Natural killer cell (primary cell): ENCODE measurements around the gene NR6A1. TPM values are rescaled to one million over a fixed set of nuclear protein-coding genes. Genes with fewer than 3 reads are reported as not detected.

Experiments
- ATAC-seq, 3 donors: fragments of 150-1000 bp in 2 of 3; fragments of 200-7000 bp in 1 of 3; cut with Tn5 transposase; 1 replicate in 1 of 3; 2 replicates in 2 of 3; pipeline ENCODE4 v1.10.0; 2021; ENCODE audit warnings: mild to moderate bottlenecking in 2 of 3, moderate library complexity in 2 of 3
- DNase-seq, 2 donors: peaks; one replicate each; pipeline versions ENCODE4 v3.0.0 to v3.0.0-alpha.2; 2013 to 2021; ENCODE audit warnings: mixed read lengths in 1 of 2
- H3K27ac ChIP-seq: one replicate; pipeline ENCODE4 v1.5.1; 2013; ENCODE audit warnings: mild to moderate bottlenecking, low read length
- H3K27me3 ChIP-seq: one replicate; pipeline ENCODE4 v1.6.1; 2013; ENCODE audit warnings: low read length; ENCODE audit not compliant: control insufficient read depth, insufficient read depth
- H3K36me3 ChIP-seq: one replicate; pipeline ENCODE4 v1.6.1; 2013; ENCODE audit warnings: low read length; ENCODE audit not compliant: control insufficient read depth, insufficient read depth
- H3K4me1 ChIP-seq: one replicate; pipeline ENCODE4 v1.6.1; 2013; ENCODE audit warnings: low read length; ENCODE audit not compliant: control insufficient read depth, insufficient read depth
- H3K4me3 ChIP-seq: one replicate; pipeline ENCODE4 v1.5.1; 2013; ENCODE audit warnings: low read length
- H3K9me3 ChIP-seq: one replicate; pipeline ENCODE4 v1.6.1; 2013; ENCODE audit warnings: low read length; ENCODE audit not compliant: control insufficient read depth, insufficient read depth
- H3K27ac Mint-ChIP-seq, 2 donors: one replicate each; pipeline ENCODE4 v1.8.0; 2022; ENCODE audit warnings: mild to moderate bottlenecking in 2 of 2, mixed read lengths in 2 of 2, moderate library complexity in 1 of 2
- H3K27me3 Mint-ChIP-seq, 2 donors: one replicate each; pipeline ENCODE4 v1.8.0; 2022; ENCODE audit warnings: low read depth in 2 of 2, mixed read lengths in 2 of 2
- H3K36me3 Mint-ChIP-seq: one replicate; pipeline ENCODE4 v1.8.0; 2022; ENCODE audit warnings: mixed read lengths
- H3K4me1 Mint-ChIP-seq, 2 donors: one replicate each; pipeline ENCODE4 v1.8.0; 2022; ENCODE audit warnings: mixed read lengths in 2 of 2
- H3K4me3 Mint-ChIP-seq: one replicate; pipeline ENCODE4 v1.8.0; 2022; ENCODE audit warnings: mild to moderate bottlenecking, moderate library complexity, mixed read lengths
- H3K9me3 Mint-ChIP-seq, 2 donors: one replicate each; pipeline ENCODE4 v1.8.0; 2022; ENCODE audit warnings: mixed read lengths in 2 of 2
- WGBS: methylation state at CpG from one replicate; pipeline ENCODE4 v1.1.7; 2013; ENCODE audit warnings: missing lambda C conversion rate; ENCODE audit not compliant: insufficient coverage; 5-methylcytosine and 5-hydroxymethylcytosine counted together
- intact Hi-C: fragments of 100-400 bp; cut with micrococcal nuclease; formaldehyde crosslinking; loops from one replicate; pipeline ENCODE4 v1.14.2; 2022
- total RNA-seq, 4 donors: library from RNA; stranded (reverse); fragments of 120-200 nt in 1 of 4; gene quantifications; one replicate each; pipeline versions ENCODE4 v1.2.3 to v1.2.4, GENCODE V29; 2013 to 2022
- TF ChIP-seq, protein P1 (sequence below): fragments of 200-600 bp; IDR thresholded peaks from one replicate; pipeline ENCODE4 v1.8.0; 2022; ENCODE audit warnings: antibody characterized with exemption

Gene NR6A1
- total RNA-seq, 3 donors from 2014 or later (not counting 1 experiment from before 2014, with no cell fraction given): 0.07 to 0.75 (median 0.49) TPM

DNA sequence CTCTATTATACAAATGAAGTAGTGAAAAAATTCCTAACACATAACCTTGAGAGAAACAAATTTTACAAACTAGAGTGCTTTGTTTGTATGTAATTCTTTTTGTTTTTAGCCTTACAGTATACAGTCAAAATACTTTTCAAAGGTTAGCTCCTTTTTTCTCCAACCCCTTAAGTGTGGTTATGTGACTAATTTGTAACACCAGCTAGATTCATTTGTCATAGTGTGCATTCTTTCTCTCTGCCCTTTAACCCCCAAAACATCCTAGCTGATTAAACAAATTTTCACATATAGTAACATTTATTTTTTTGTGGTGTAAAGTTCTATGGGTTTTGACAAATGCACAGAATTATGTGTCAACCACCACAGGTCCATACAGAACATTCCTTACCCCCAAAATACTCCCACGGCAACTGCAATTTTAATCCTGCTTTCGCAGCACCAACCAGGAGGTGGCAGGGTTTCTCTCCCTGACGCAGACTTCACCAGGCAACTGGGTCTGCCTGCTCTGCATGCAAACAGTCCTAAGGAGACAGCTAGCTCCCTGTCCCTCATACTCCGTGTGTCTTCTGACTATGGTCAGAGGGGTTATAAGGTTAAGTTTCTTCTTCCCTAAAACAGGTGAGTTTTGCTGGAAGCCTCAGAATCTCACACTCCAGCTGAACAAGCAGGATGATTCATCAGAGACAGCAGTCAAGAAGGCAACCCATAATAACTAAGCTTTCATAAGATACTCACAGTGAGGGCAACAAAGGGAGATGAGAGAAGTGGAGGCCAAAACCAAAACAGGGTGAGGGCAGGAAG lies 219.4 kb downstream of the NR6A1 start:
- Mint-ChIP-seq H3K36me3 (no peaks in the 10 kb centered on the region), H3K4me3 (no peak overlapping the region), H3K27me3 (peaks cover 6 to 24% of the 10 kb centered on the region in 2 donors), H3K4me1 (no peaks in the 10 kb centered on the region), H3K9me3 (no peaks in the 10 kb centered on the region), H3K27ac (no peak overlapping the region)
- Histone ChIP-seq H3K9me3 (no peaks in the 10 kb centered on the region), H3K4me3 (no peak overlapping the region), H3K27me3 (no peaks in the 10 kb centered on the region), H3K36me3 (no peaks in the 10 kb centered on the region), H3K27ac (no peak overlapping the region), H3K4me1 (no peaks in the 10 kb centered on the region)
- intact Hi-C loops: no loop called here
- 28% methylated on average over 4 of the region's 4 CpGs for WGBS
- TF ChIP-seq, protein P1, sequence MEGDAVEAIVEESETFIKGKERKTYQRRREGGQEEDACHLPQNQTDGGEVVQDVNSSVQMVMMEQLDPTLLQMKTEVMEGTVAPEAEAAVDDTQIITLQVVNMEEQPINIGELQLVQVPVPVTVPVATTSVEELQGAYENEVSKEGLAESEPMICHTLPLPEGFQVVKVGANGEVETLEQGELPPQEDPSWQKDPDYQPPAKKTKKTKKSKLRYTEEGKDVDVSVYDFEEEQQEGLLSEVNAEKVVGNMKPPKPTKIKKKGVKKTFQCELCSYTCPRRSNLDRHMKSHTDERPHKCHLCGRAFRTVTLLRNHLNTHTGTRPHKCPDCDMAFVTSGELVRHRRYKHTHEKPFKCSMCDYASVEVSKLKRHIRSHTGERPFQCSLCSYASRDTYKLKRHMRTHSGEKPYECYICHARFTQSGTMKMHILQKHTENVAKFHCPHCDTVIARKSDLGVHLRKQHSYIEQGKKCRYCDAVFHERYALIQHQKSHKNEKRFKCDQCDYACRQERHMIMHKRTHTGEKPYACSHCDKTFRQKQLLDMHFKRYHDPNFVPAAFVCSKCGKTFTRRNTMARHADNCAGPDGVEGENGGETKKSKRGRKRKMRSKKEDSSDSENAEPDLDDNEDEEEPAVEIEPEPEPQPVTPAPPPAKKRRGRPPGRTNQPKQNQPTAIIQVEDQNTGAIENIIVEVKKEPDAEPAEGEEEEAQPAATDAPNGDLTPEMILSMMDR: peak; percentile 14
- DNase-seq: peak in 1 of 2 donors; percentile 48
- peak in 2 of 3 donors; percentile 36 to 53 for ATAC-seq

DNA sequence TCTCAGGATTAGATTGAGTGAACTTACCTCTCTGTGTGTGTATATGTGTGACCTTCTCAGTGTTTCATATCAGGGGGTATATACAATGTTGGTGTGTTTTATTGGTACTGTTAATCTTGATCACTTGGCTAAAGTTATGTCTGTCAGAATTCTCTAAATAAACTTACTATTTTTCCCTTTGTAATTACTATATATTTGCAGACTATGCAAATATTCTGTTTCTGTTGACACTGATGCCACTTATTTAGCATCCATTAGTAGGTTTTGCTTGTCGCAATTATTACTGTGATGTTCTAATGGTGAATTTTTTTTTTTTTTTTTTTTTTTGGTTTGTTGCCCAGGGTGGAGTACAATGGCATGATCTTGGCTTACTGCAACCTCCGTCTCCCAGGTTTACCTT lies 221.0 kb downstream of the NR6A1 start:
- 92% methylated on average over 2 of the region's 2 CpGs for WGBS

DNA sequence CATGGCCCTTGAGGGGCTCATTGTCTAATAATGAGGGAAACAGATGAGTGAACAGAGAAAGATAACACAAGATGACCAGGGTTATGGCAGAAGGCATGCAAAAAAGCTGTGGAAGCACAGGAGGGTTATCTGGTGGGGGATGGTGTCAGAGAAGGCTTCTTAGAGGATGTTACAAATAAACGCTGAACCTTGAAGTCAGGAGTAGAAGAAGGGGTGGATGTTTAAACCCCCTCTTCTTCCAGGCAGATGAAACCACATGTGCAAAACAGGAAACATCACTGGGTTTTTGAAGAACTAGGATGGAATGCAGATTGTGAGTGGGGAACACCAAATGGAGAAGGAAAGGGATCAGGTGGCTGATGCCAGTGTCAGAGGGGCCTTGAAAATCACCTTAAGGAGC lies 222.1 kb downstream of the NR6A1 start:
- Histone ChIP-seq H3K9me3 (no peaks in the 10 kb centered on the region), H3K27ac (no peak overlapping the region), H3K4me1 (no peaks in the 10 kb centered on the region), H3K36me3 (no peaks in the 10 kb centered on the region), H3K4me3 (no peak overlapping the region), H3K27me3 (no peaks in the 10 kb centered on the region)
- Mint-ChIP-seq H3K27me3 (peaks cover 4 to 16% of the 10 kb centered on the region in 2 donors), H3K4me3 (no peak overlapping the region), H3K4me1 (no peaks in the 10 kb centered on the region), H3K9me3 (no peaks in the 10 kb centered on the region), H3K36me3 (no peaks in the 10 kb centered on the region), H3K27ac (no peak overlapping the region)
- TF ChIP-seq, protein P1: no peak
- WGBS: 0% methylated on average over 1 of the region's 1 CpG
- no peak for ATAC-seq
- DNase-seq: no peak
- intact Hi-C loops: no loop called here

More for the DNA sequence above, 221.0 kb downstream of the NR6A1 start:
- Histone ChIP-seq H3K27me3 (no peaks in the 10 kb centered on the region), H3K4me3 (no peak overlapping the region), H3K36me3 (no peaks in the 10 kb centered on the region), H3K4me1 (no peaks in the 10 kb centered on the region), H3K27ac (no peak overlapping the region), H3K9me3 (no peaks in the 10 kb centered on the region)
- no peak overlapping the region for H3K4me3 Mint-ChIP-seq
- H3K27ac Mint-ChIP-seq: no peak overlapping the region
- H3K9me3 Mint-ChIP-seq: no peaks in the 10 kb centered on the region
- TF ChIP-seq, protein P1: no peak
- H3K4me1 Mint-ChIP-seq: no peaks in the 10 kb centered on the region
- ATAC-seq (no peak), DNase-seq (no peak)
- no peaks in the 10 kb centered on the region for H3K36me3 Mint-ChIP-seq
- intact Hi-C loops: no loop called here
- peaks cover 4 to 22% of the 10 kb centered on the region in 2 donors for H3K27me3 Mint-ChIP-seq
